Measurements from ENCODE around the gene LSM3.

DNA sequence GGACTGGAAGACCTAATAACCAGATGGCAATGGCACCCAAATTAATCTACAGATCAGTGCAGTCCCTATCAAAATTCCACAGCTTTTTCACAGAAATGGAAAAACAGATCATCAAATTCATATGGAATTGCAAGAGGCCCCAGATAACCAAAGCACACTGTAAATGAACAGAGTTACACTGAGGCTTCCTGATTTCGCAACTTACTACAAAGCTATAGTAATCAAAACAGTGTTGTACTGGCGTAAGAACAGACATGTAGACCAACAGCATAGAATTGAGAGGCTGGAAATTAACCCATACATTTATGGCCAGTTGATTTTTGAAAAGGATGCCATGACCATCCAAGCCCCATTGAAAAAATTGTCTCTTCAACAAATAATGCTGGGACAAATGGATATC, 16.4 kb upstream of the LSM3 start:
- TF ChIP-seq, protein P1, sequence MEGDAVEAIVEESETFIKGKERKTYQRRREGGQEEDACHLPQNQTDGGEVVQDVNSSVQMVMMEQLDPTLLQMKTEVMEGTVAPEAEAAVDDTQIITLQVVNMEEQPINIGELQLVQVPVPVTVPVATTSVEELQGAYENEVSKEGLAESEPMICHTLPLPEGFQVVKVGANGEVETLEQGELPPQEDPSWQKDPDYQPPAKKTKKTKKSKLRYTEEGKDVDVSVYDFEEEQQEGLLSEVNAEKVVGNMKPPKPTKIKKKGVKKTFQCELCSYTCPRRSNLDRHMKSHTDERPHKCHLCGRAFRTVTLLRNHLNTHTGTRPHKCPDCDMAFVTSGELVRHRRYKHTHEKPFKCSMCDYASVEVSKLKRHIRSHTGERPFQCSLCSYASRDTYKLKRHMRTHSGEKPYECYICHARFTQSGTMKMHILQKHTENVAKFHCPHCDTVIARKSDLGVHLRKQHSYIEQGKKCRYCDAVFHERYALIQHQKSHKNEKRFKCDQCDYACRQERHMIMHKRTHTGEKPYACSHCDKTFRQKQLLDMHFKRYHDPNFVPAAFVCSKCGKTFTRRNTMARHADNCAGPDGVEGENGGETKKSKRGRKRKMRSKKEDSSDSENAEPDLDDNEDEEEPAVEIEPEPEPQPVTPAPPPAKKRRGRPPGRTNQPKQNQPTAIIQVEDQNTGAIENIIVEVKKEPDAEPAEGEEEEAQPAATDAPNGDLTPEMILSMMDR (IDR thresholded peaks at IDR 0.05; ENCODE audit: low read length), result no peak
- TF ChIP-seq EZH2 (IDR thresholded peaks at IDR 0.05; ENCODE audit: borderline replicate concordance, low read length), result no peak

All from OCI-LY1 (cell line).